ENCODE measurements around the gene TNFSF9.

Gene TNFSF9, protein sequence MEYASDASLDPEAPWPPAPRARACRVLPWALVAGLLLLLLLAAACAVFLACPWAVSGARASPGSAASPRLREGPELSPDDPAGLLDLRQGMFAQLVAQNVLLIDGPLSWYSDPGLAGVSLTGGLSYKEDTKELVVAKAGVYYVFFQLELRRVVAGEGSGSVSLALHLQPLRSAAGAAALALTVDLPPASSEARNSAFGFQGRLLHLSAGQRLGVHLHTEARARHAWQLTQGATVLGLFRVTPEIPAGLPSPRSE

DNA sequence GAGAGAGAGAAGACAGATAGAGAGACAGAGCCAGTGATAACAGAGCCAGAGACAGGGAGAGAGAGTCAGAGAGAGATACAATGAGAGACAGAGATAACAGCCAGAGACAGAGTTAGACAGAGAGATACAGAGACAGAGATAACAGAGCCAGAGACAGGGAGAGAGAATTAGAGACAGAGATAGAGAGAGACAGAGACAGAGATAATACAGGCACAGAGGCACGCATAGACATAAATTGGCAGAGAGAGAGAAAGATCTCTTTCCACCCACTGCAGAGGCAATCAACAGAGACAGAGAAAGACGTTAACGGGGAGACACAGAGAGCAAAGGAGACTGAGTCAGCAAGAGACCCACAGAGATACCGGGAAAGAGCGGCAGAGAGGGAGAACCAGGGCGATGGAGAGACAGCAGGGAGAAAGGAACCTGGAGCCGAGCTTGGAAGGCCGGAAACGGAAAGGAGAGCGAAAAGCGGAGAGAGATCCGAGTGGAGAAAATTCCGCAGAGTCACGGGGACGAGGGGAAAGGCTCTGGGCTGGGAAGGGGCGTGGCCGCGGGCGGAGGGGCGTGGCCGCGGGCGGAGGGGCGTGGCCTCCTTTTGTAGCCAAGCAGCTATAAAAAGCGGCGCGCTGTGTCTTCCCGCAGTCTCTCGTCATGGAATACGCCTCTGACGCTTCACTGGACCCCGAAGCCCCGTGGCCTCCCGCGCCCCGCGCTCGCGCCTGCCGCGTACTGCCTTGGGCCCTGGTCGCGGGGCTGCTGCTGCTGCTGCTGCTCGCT is at the start of gene TNFSF9:
TNFSF9 (plus strand) TSS at position 641 of the 777 bp plus-strand sequence; CDS start at position 652, 11 bp downstream.
- DNase-seq: peak; percentile 38 to 90

GRCh38 chr19:6481541-6482342 is 49.1 kb upstream of the TNFSF9 start, which contains the start of gene DENND1C:
Gene DENND1C, minus strand, starts transcription at chr19:6481787. Its CDS starts 92 bp downstream, at chr19:6481695.
- DNase-seq: peak; percentile 22 to 64

DNA sequence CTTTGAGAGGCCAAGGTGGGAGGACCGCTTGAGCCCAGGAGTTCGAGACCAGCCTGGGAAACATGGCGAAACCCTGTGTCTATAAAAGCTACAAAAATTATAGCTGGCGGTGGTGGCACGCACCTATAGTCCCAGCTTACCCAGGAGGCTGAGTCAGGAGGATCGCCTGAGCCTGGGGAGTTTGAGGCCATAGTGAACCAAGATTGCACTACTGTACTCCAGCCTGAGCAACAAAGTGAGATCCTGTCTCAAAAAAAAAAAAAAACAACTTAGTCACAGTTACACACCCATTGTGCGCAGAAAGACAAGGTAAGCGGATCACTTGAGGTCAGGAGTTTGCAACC is 48.5 kb upstream of the TNFSF9 start:
- no peak for DNase-seq

GRCh38 chr19:6483235-6483634 is 47.6 kb upstream of the TNFSF9 start:
- no peak for DNase-seq

- no peak for DNase-seq
Observed at GRCh38 chr19:6484230-6484629, 46.6 kb upstream of the TNFSF9 start.

DNA sequence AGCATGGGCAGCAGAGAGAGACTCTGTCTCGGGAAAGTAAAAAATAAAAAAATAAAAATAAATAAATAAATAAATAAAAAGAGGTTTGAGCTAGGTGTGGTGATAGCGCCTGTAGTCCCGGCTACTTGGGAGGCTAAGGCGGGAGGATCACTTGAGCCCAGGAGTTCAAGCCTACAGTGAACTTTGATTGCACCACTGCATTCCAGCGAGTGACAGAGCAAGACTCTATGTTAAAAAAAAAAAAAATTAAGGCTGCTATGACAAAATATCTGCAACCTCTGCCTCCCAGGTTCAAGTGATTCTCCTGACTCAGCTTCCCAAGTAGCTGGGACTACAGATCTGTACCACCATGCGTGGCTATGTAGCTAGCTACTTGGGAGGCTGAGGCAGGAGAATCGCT is 46.0 kb upstream of the TNFSF9 start:
- no peak for DNase-seq

- DNase-seq: no peak
Observed at GRCh38 chr19:6489278-6490061, 41.4 kb upstream of the TNFSF9 start.

DNA sequence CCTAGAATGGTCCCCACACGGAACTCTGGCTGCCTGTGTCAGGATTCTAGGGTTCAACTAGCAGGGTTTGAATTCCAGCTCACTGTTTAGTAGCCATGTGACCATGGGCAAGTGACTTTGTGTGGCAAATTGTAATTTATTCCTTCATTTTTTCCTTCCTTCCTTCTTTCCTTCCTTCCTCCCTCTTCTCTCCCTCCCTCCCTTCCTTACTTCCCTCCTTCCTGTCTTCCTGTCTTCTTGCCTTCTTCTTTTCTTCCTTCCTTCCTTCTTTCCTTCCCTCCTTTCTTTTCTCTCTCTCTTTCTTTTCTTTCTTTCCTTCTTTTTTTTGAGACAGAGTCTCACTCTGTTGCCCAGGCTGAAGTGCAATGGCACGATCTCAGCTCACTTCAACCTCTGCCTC is 40.7 kb upstream of the TNFSF9 start:
- no peak for DNase-seq

GRCh38 chr19:6491802-6492592 is 38.8 kb upstream of the TNFSF9 start:
- DNase-seq: no peak

DNA sequence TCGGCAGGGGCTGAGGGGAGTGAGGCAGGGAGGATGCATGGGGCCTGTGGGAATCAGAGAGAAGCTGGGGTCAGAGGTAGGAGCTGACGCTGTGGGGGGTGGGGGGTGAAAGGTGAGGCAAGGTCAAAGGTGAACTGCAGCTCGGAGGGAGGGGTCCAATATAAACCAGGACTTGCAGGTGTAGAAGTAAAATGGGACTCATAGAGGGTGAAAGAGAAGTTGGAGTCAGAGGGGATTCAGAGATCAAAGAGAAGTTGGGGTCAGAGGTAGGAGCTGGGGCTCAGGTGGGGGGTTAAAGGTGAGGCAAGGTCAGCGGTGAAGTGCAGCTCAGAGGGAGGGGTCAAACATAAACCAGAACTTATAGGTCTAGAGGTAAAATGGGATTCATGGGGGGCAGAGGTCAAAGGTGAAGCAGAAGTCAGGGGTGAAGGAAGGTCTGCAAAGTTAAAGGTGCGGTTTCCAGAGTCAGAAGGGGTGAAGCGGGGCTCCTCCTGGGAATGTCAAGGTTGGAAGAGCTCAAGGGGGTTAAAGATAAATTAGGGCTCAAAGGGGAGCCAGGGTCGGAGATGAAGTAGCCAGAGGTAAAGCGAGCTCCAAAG is 36.3 kb upstream of the TNFSF9 start:
- DNase-seq: no peak

GRCh38 chr19:6495947-6496346 is 34.9 kb upstream of the TNFSF9 start:
- no peak for DNase-seq

- DNase-seq: no peak
Observed at GRCh38 chr19:6498294-6499036, 32.4 kb upstream of the TNFSF9 start.

GRCh38 chr19:6499052-6499790 is 31.6 kb upstream of the TNFSF9 start:
- DNase-seq: no peak

DNA sequence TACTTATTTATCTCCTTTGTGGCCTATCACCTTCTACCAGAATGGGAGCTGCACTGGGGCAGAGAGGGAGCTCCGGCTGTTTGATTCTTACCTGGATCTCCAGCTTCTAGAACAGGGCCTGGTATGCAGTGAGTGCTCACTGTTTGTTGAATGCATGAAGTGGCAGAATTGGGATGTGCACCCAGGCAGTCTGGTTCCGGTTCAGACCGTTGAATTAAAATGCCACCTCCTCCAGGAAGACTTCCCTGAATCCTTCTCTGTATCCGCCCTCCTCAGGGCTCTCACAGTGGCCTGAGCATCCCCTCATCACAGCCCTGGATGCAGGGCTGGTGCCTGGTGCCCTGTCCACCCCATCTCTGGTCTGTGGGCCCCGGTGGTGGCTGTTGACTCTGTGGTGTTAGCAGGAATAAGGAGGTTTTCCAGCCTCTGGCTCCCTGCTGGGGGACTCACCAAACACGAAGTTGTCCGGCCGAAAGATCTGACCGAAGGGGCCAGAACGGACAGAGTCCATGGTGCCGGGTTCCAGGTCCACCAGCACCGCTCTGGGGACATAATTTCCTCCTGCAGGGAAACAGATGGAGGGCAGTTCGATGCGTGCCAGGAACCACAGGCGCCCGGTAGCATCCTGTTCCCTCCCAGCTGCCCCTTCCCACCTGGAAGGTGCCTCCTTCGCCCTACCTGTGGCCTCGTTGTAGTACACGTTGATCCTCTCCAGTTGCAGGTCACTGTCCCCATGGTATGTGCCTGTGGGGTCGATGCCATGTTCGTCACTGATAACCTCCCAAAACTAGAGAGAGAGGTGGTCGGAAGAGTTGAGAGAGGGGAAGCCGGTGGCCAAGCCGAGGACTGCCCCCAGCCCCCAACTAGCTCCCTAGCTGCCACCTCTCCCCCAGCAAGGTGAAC is 29.7 kb upstream of the TNFSF9 start:
- DNase-seq: no peak

GRCh38 chr19:6501740-6502648 is 28.8 kb upstream of the TNFSF9 start, which contains the start of gene TUBB4A:
Gene TUBB4A, minus strand, starts transcription at chr19:6502309. Its CDS starts 97 bp downstream, at chr19:6502212.
- no peak for DNase-seq

GRCh38 chr19:6503407-6504201 is 27.2 kb upstream of the TNFSF9 start:
- no peak for DNase-seq

Data from bone marrow (tissue), 2 donors.